GDM1 (cell line): ENCODE results near the gene DNM2.

Source experiments
- DNase-seq: peaks from one replicate; lab custom pipeline; 2025; lab: John Stamatoyannopoulos, UW

DNM2 gene

GRCh38 chr19:10690341-10690781, 27.5 kb upstream of the DNM2 start:
- DNase-seq = no peak

GRCh38 chr19:10691178-10691881, 26.5 kb upstream of the DNM2 start:
- DNase-seq = no peak

GRCh38 chr19:10691883-10692282, 26.0 kb upstream of the DNM2 start:
- DNase-seq = no peak

GRCh38 chr19:10692673-10693264, 25.1 kb upstream of the DNM2 start:
- no peak for DNase-seq

- no peak for DNase-seq
Measured at GRCh38 chr19:10694706-10695307, 23.1 kb upstream of the DNM2 start.

GRCh38 chr19:10695401-10696398, 22.2 kb upstream of the DNM2 start:
- DNase-seq = peak; percentile 91

- peak; percentile 45 for DNase-seq
Measured at GRCh38 chr19:10699650-10700335, 18.1 kb upstream of the DNM2 start.

GRCh38 chr19:10701955-10702525, 15.8 kb upstream of the DNM2 start:
- no peak for DNase-seq

- DNase-seq = no peak
Measured at GRCh38 chr19:10706990-10707389, 10.9 kb upstream of the DNM2 start.

GRCh38 chr19:10707440-10707839, 10.4 kb upstream of the DNM2 start:
- DNase-seq = no peak

GRCh38 chr19:10708291-10708690, 9.6 kb upstream of the DNM2 start:
- no peak for DNase-seq

- no peak for DNase-seq
Measured at GRCh38 chr19:10712045-10712444, 5.8 kb upstream of the DNM2 start.

- DNase-seq = no peak
Measured at GRCh38 chr19:10712754-10713153, 5.1 kb upstream of the DNM2 start.

- DNase-seq = no peak
Measured at GRCh38 chr19:10713317-10713716, 4.6 kb upstream of the DNM2 start.

GRCh38 chr19:10717054-10717355, 874 bp upstream of the DNM2 start:
- DNase-seq = no peak

GRCh38 chr19:10718205-10719196, 622 bp downstream of the DNM2 start:
- DNase-seq = peak; percentile 20

GRCh38 chr19:10719466-10719961, 1.6 kb downstream of the DNM2 start:
- no peak for DNase-seq

- no peak for DNase-seq
Measured at GRCh38 chr19:10720607-10721125, 2.8 kb downstream of the DNM2 start.

GRCh38 chr19:10723591-10723990, 5.7 kb downstream of the DNM2 start:
- no peak for DNase-seq

GRCh38 chr19:10724573-10725071, 6.7 kb downstream of the DNM2 start:
- no peak for DNase-seq
